Measurements from ENCODE around the gene DUSP2.

DNA sequence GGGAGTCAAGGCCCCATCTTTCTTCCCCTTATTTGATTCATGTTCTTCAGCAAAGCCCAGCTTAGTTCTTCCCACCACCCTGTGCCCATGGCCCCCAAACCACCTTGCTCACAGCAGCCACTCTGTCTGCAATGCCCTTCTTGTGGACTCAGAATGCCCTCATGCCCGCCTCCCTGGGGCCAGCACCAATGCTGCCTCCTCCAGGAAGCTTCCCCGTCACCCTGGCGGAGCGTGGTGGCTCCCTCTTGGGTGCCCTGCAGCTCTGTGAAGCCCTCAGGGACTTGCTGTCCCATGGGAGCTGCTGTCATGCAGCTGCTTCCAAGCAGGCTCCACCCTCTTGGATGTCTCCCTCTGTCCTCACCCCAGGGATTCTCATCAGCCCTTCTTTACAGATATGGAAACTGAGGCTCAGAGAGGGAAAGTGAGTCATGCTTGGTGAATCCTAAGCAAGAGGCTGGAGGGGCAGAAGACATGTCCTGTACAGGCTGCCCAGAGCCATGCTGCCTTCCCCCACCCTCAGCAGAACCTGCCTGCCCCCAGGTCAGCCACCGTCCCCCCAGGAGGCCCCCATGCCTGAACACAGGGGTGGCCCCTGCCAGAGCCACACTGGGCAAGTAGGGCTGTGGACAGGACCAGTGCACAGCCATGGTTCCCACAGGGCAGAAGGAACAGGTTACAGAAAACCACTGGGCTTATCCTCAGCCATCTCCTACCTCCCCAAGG, 11.8 kb upstream of the DUSP2 start:
- TF ChIP-seq, protein P1, sequence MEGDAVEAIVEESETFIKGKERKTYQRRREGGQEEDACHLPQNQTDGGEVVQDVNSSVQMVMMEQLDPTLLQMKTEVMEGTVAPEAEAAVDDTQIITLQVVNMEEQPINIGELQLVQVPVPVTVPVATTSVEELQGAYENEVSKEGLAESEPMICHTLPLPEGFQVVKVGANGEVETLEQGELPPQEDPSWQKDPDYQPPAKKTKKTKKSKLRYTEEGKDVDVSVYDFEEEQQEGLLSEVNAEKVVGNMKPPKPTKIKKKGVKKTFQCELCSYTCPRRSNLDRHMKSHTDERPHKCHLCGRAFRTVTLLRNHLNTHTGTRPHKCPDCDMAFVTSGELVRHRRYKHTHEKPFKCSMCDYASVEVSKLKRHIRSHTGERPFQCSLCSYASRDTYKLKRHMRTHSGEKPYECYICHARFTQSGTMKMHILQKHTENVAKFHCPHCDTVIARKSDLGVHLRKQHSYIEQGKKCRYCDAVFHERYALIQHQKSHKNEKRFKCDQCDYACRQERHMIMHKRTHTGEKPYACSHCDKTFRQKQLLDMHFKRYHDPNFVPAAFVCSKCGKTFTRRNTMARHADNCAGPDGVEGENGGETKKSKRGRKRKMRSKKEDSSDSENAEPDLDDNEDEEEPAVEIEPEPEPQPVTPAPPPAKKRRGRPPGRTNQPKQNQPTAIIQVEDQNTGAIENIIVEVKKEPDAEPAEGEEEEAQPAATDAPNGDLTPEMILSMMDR (IDR thresholded peaks at IDR 0.05), result no peak
- no peak for TF ChIP-seq POLR2A (IDR thresholded peaks at IDR 0.05)

Measured in heart left ventricle (tissue), 13 donors.